Measurements from ENCODE around the gene FGD5. TPM values are rescaled to one million over a fixed set of nuclear protein-coding genes. Genes with fewer than 3 reads are reported as not detected.

FGD5 gene
- polyA plus RNA-seq, 1 of the 3 experiments (the other 2 are of a cell fraction): not detected

DNA sequence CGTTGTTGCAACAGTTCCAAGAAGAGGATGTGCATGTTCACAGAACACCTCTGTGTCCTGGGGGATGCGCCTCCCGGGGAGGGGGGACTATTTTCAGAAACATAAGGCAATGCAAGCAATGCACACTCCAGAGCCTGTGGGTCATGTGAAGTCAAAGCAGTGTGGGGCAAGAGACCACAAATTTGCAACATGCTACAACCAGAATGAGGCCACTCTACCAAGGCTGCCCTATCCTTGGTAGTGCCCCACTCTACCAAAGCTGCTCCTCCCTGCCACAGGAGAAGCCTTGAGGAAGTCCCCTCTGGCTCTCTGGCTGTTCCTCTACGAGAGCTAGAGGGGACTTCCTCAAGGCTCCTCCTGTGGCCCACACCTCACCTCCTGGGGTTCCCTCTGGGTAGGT lies 120.2 kb downstream of the FGD5 start:
- ChIA-PET POLR2A (no interaction called here), CTCF (interaction anchor here (1.2 to 1.6 kb wide), 2 partner anchors 12 to 241 kb away, joined by 3 to 9 read pairs; no protein-coding TSS in a partner anchor)
- no peaks in the 10 kb centered on the region for H3K27me3 ChIP-seq (ENCODE audit: insufficient read depth)
- H2AFZ ChIP-seq (ENCODE audit: low read depth): no peak overlapping the region
- no peak overlapping the region for H3K4me2 ChIP-seq
- H3K9ac ChIP-seq: no peak overlapping the region
- peaks cover 16% of the 10 kb centered on the region for H4K20me1 ChIP-seq (ENCODE audit: insufficient read depth)
- H3K4me1 ChIP-seq (ENCODE audit: control insufficient read depth in 1 of 2, insufficient read depth in 2 of 2, low read depth in 1 of 2, low read length in 1 of 2): peaks cover 0 to 4% of the 10 kb centered on the region in 2 experiments; a peak in 1 of 4 replicates
- no peak overlapping the region for H3K4me3 ChIP-seq (ENCODE audit: low read depth in 2 of 2, low read length in 1 of 2)
- no peaks in the 10 kb centered on the region for H3F3A ChIP-seq (replicated peaks; ENCODE audit: insufficient read depth)
- peaks cover 11 to 16% of the 10 kb centered on the region in 2 experiments for H3K36me3 ChIP-seq (replicated peaks in 1 of 2; ENCODE audit: control insufficient read depth in 1 of 2, insufficient read depth in 2 of 2, low read length in 1 of 2)
- no peak overlapping the region for H3K27ac ChIP-seq (ENCODE audit: low read depth in 2 of 2, low read length in 1 of 2)
- DNase-seq: no peak
- TF ChIP-seq RXRA (IDR thresholded peaks at IDR 0.05; ENCODE audit: borderline replicate concordance, low read depth) (no peak), RCOR1 (IDR thresholded peaks at IDR 0.05; ENCODE audit: low read length) (no peak), USF2 (IDR thresholded peaks at IDR 0.05; ENCODE audit: borderline replicate concordance, low read depth, low read length) (no peak), YY1 (IDR thresholded peaks at IDR 0.05; ENCODE audit: low read depth) (no peak), GABPA (IDR thresholded peaks at IDR 0.05; ENCODE audit: low read depth) (no peak), GATA2 (CRISPR knock-in tag; IDR thresholded peaks at IDR 0.05) (no peak), MXI1 (IDR thresholded peaks at IDR 0.05; ENCODE audit: low read depth, low read length) (no peak), JUND (IDR thresholded peaks at IDR 0.05) (no peak), EP300 (IDR thresholded peaks at IDR 0.05; ENCODE audit: borderline replicate concordance in 1 of 2, low read depth in 1 of 2, low read length in 1 of 2) (no peak), NFIC (IDR thresholded peaks at IDR 0.05; ENCODE audit: borderline replicate concordance) (no peak), TCF12 (IDR thresholded peaks at IDR 0.05) (no peak), EZH2phosphoT487 (IDR thresholded peaks at IDR 0.05; ENCODE audit: borderline replicate concordance, low read depth) (no peak), NRF1 (IDR thresholded peaks at IDR 0.05; ENCODE audit: low read depth, low read length) (no peak), RAD21 (IDR thresholded peaks at IDR 0.05; ENCODE audit: low read length) (no peak), CHD2 (IDR thresholded peaks at IDR 0.05; ENCODE audit: low read length, partially characterized antibody) (no peak)
- TF ChIP-seq, protein P1, sequence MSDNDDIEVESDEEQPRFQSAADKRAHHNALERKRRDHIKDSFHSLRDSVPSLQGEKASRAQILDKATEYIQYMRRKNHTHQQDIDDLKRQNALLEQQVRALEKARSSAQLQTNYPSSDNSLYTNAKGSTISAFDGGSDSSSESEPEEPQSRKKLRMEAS (IDR thresholded peaks at IDR 0.05; ENCODE audit: low read depth): no peak
- TF ChIP-seq, protein P2, sequence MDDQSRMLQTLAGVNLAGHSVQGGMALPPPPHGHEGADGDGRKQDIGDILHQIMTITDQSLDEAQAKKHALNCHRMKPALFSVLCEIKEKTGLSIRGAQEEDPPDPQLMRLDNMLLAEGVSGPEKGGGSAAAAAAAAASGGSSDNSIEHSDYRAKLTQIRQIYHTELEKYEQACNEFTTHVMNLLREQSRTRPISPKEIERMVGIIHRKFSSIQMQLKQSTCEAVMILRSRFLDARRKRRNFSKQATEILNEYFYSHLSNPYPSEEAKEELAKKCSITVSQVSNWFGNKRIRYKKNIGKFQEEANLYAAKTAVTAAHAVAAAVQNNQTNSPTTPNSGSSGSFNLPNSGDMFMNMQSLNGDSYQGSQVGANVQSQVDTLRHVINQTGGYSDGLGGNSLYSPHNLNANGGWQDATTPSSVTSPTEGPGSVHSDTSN (IDR thresholded peaks at IDR 0.05): no peak
- peaks cover 12% of the 10 kb centered on the region; the same call in 1 of the 2 replicates for H3K79me2 ChIP-seq (ENCODE audit: insufficient read depth)
- no peaks in the 10 kb centered on the region for H3K9me2 ChIP-seq
- WGBS (ENCODE audit: low lambda C conversion rate): 86% methylated on average over 4 of the region's 4 CpGs
- H3K9me3 ChIP-seq: no peaks in the 10 kb centered on the region

GRCh38 chr3:14941871-14942270 lies 123.1 kb downstream of the FGD5 start:
- Histone ChIP-seq H3K9me2 (no peaks in the 10 kb centered on the region), H3K4me2 (no peak overlapping the region), H3K9ac (no peak overlapping the region), H3K27me3 (ENCODE audit: insufficient read depth) (no peaks in the 10 kb centered on the region), H3K79me2 (ENCODE audit: insufficient read depth) (peaks cover 41% of the 10 kb centered on the region), H3K4me3 (ENCODE audit: low read depth in 2 of 2, low read length in 1 of 2) (no peak overlapping the region), H3K9me3 (no peaks in the 10 kb centered on the region), H3K4me1 (ENCODE audit: control insufficient read depth in 1 of 2, insufficient read depth in 2 of 2, low read depth in 1 of 2, low read length in 1 of 2) (peaks cover 0 to 9% of the 10 kb centered on the region in 2 experiments; a peak in 2 of 4 replicates), H3K36me3 (replicated peaks in 1 of 2; ENCODE audit: control insufficient read depth in 1 of 2, insufficient read depth in 2 of 2, low read length in 1 of 2) (peaks cover 24 to 34% of the 10 kb centered on the region in 2 experiments), H3K27ac (ENCODE audit: low read depth in 2 of 2, low read length in 1 of 2) (no peak overlapping the region), H2AFZ (ENCODE audit: low read depth) (no peak overlapping the region), H4K20me1 (ENCODE audit: insufficient read depth) (peaks cover 20% of the 10 kb centered on the region), H3F3A (replicated peaks; ENCODE audit: insufficient read depth) (peaks cover 7% of the 10 kb centered on the region)
- DNase-seq: no peak
- WGBS (ENCODE audit: low lambda C conversion rate): 100% methylated on average over 1 of the region's 1 CpG
- CTCF ChIA-PET: interaction anchor here (1.3 kb wide), 1 partner anchor 456 kb away, joined by 3 read pairs; no protein-coding TSS in a partner anchor
- POLR2A ChIA-PET: no interaction called here
- TF ChIP-seq USF2 (IDR thresholded peaks at IDR 0.05; ENCODE audit: borderline replicate concordance, low read depth, low read length) (no peak), SIN3A (IDR thresholded peaks at IDR 0.05; ENCODE audit: borderline replicate concordance, low read depth, low read length) (no peak), TAF1 (IDR thresholded peaks at IDR 0.05; ENCODE audit: borderline replicate concordance, low read depth, low read length) (no peak), ELF1 (IDR thresholded peaks at IDR 0.05) (no peak)
- TF ChIP-seq, protein P3, sequence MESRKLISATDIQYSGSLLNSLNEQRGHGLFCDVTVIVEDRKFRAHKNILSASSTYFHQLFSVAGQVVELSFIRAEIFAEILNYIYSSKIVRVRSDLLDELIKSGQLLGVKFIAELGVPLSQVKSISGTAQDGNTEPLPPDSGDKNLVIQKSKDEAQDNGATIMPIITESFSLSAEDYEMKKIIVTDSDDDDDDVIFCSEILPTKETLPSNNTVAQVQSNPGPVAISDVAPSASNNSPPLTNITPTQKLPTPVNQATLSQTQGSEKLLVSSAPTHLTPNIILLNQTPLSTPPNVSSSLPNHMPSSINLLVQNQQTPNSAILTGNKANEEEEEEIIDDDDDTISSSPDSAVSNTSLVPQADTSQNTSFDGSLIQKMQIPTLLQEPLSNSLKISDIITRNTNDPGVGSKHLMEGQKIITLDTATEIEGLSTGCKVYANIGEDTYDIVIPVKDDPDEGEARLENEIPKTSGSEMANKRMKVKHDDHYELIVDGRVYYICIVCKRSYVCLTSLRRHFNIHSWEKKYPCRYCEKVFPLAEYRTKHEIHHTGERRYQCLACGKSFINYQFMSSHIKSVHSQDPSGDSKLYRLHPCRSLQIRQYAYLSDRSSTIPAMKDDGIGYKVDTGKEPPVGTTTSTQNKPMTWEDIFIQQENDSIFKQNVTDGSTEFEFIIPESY (IDR thresholded peaks at IDR 0.05; ENCODE audit: borderline replicate concordance, low read depth): no peak

Data from SK-N-SH (cell line).